Endothelial cell of hepatic sinusoid (primary cell): ENCODE data around the gene CEP192.
"Not testable (repeated sequence)": the region's sequence is repeated elsewhere in the genome, so short reads cannot be mapped to it uniquely, and the experiment has no call there.

ENCODE experiments used
- in situ Hi-C: cut with HindIII; loops from 2 replicates; pipeline ENCODE4 v1.10.0; 2017; ENCODE audit warnings: low sequenced_read_pairs

Gene CEP192

DNA sequence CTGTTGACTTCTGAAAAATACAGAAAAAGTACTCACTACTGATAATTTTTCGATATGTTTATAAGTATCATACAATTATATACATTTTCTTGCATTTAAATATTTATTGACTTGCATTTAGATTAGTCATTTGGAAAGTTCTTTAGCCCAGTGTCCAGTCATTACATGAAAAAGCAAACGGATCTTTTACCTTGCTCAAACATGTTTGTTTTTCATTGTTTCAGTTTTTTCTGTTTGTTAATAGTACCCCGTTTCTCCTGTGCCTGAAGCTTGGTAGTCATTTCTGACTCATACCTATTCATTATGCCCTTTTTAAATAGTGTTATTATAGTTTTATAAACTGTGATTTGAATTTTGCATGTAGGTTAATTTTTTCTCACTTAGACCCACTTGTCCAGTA lies 28.1 kb downstream of the CEP192 start:
- in situ Hi-C loops, result loop anchor here (5.0 kb wide), 1 partner anchor 38 kb away; no protein-coding TSS in a partner anchor

DNA sequence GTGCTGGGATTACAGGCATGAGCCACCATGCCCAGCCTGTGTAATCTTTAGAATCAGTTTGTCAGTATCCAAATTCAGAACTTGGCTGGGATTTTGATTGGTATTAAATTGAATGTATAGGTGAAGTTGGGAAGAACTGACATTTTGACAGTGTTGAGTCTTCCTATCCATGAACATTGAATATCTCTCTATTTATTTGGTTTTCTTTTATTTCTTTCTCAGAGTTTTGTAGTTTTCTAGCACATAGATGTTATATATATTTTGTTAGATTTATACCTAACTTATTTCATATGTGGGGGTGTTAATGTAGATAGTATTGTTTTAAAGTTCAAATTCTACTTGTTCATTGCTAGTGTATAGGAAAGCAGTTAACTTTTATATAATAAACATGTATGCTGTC lies 31.5 kb downstream of the CEP192 start:
- in situ Hi-C loops, result no loop called here

DNA sequence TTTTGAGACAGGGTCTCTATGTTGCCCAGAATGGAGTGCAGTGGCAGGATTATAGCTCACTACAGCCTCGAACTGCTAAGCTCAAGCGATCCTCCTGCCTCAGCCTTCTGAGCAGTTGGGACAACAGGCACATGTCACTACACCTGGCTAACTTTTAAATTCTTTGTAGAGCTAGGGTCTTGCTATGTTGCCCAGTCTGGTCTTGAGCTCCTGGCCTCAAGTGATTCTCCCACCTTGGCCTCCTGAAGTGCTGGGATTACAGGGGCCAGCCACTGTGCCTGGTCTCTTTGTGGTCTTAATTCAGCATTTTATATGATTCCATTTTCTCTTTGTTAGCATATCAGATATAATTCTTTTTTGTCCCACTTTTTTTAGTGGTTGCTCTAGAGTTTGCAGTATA lies 34.1 kb downstream of the CEP192 start:
- in situ Hi-C loops, result no loop called here

DNA sequence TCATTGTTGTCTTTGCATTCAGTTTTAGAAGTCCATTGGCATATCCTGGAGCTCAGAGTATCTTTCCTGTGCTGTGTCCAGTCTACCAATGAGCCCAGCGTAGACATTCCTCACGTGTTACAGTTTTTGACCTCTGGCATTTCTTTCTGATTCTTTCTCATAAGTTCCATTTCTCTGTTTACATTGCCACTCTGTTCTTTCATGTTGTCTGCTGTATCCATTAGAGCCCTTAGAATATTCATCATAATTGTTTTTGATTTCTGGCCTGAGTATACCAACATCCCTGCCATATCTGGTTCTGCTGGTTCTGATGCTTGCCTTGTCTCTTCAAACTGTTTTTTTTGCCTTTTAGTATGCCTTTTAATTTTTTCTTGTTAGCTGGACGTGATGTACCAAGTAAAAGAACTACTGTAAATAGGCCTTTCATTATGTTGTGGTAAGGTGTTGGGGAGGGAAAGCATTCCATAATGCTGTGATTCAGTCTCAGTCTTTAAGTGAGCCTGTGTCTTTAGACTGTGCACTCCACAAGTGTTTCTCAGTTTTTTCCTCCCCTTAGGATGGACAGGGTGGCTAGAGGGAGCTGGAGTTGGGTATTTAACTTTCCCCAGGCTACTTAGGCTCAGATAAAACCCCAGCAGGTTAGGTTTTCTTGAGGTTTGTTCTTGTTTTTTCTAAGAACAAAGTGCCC lies 35.6 kb downstream of the CEP192 start:
- in situ Hi-C loops, result no loop called here

DNA sequence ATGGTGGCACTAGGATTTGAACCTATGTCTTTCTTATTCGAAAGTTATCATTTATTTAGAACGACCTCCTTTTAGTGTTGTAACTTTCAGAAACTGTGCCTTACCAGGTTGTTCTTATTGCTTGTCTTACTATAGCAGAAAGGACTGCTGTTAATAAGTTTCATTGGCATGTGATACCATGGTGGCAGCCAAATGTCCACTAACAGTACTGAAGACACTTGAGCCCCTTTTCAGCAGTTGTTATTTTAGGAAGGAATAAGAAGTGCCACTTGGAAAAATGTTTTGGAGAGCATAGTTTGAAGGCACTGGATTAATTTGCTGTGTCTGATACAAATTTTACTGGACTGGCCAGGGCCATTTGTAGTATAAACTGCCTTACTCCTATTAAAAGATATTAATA lies 37.7 kb downstream of the CEP192 start:
- in situ Hi-C loops, result no loop called here

DNA sequence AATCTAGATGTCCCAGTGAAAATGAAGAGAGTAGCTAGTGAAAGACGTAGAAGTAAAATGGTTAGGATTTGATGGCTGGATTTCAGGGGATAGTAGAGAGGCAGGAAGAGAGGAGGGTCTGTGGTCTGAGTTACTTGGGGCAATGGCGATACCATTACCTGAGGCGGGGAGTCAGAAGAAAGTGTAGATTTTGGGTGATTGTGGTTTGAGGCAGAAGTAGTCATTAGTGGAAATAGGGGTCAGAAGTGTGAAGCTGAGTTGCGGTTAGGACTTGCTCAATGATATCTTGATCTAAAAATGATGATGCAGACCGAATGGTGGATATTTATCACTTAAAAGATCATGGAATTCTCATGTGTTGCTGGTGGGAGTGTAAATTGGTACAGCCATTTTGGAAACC lies 41.0 kb downstream of the CEP192 start:
- in situ Hi-C loops, result no loop called here

DNA sequence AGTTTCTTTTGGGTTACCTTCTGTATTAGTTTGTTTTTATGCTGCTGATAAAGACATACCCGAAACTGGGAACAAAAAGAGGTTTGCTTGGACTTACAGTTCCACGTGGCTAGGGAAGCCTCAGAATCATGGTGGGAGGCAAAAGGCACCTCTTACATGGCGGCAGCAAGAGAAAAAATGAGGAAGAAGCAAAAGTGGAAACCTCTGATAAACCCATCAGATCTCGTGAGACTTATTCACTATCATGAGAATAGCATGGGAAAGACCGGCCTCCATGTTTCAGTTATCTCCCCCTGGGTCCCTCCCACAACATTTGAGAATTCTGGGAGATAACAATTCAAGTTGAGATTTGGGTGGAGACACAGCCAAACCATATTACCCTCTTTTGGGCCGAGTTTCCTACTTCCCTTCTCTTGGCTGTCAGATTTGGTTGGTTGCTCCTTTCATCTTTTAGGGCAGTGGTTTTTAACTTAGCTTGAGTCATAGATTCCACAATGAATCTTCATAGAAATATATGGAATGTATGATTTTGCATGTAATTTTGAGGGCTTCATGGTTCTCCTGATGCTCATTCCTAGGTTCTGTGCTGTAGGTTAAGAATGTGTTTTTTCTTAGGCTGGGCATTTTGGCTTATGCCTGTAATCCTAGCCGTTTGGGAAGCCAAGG lies 44.2 kb downstream of the CEP192 start:
- in situ Hi-C loops, result no loop called here

DNA sequence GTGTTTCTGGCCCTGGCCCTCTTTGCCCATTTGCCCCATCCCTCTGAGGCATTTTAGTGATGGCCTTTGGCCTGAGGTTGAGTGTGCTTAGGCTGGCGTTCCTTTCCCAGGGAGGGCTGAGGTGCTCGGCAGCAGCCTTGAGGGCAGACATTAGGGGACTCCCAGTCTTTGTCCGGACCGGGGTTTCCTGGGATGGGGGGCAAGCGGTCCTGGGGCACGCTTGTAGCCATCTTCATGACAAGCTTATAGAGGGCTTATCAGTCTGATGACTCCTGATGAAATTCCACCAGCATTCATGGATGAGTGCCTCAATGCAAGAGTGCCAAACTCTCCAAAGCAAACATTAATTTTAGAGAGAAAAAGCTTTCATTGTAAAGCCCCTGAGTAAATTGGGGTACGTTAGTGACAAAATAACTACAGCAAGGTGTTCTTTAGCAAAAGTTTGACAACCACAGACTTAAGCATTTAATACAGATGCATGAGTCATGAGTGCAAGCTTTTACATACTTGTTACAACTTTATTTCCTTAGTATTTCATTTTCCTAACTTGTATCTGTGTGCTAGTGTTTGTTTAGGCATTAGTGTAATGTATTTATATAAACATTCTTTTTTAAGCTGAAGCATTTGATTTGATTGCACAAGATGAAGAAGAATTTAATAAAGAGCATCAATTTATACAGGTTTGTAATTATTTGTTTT lies 45.6 kb downstream of the CEP192 start:
- in situ Hi-C loops, result no loop called here

DNA sequence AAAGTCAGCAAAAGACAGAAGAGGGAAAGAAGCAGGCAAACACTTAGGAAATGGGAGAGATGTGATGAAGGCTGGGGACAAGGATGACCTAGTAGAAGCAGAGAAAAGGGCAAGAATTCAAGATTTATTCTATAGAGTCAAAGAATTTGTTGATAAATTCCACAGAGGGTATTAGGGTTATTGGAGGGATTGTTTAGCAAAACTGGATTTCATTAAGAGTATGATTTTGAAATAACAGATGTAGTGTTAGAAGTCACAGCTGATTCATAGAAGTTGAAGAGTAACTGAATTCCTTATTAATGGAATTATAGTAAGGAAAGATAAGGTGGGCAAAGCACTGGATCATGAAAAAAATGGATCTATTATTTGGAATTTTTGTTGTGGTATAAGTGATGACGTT lies 48.6 kb downstream of the CEP192 start:
- in situ Hi-C loops, result no loop called here

DNA sequence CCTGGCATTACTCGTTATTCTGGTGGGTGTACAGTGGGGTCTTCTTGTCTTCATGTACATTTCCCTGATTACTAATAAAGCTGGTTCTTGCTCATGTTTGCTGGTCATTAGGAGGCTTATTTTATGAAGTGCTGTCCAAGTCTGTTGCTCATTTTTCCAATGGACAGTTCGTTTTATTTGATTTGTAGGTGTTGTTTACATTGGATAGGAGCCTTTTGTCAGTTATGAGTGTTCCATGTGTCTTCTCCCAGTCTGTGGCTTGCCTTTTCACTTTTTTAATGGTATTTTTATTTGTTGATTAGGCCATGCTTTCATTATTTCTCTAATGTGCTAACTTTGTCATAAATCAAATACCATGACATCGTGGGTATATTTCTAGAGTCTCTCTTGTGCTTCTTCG lies 51.9 kb downstream of the CEP192 start:
- in situ Hi-C loops, result no loop called here

DNA sequence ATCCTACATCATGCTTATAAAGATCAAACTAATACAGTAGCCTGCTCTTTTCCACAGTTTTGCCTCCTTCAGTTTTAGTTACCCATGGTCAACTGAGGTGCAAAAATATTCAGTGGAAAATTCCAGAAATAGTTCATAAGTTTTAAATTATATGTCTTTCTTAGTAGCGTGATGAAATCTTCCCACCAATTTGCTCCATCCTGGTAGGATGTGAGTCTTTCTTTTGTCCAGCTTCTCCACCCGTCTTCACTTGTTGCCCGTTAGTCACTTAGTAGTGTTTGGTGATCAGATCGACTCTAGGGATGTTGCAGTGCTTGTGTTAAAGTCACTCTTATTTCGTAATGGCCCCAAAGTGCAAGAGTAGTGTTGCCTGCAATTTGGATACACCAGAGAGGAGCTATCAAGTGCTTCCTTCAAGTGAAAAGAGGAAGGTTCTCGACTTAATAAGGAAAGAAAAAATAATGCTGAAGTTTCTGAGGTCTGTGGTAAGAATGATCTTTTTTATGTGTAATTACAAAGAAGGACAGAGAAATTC lies 57.0 kb downstream of the CEP192 start:
- in situ Hi-C loops, result no loop called here

DNA sequence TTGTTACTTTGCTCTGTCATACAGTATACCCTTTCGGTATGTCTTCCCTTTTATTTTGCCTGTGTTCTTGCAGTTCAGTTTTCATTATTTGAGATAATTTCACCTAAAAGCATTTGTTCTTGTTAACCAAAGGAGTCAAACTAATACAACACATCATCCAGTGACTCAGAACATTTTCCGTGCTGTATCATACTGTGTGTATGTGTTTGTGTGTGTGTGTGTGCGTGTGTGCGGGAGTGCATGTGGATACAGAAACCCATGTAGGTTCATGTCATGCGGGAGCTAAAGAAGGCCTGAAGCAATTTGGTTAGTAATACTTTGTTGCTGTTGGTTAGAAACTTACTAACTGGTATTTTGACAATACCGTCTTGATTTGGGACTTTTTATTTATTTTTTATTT lies 60.0 kb downstream of the CEP192 start:
- in situ Hi-C loops, result no loop called here

DNA sequence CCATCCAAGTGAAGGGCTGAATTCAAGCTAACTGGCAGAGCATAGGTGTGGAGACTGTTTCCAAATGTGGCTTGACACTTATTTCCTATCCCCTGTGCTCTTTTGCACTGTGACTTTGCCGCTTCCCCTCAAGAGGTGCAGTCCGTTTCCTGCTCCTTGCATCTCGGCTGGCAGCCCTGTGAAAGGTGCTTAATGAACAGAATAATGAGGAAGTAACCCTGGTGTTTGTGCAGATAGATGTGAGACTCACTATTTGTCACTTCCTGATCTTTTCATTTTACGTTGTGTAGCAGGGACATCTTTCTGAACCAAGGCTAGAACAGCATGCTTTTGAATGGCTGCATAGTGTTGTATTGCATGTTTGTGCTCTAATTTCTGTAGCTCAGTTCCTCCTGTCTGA lies 60.8 kb downstream of the CEP192 start:
- in situ Hi-C loops, result no loop called here

DNA sequence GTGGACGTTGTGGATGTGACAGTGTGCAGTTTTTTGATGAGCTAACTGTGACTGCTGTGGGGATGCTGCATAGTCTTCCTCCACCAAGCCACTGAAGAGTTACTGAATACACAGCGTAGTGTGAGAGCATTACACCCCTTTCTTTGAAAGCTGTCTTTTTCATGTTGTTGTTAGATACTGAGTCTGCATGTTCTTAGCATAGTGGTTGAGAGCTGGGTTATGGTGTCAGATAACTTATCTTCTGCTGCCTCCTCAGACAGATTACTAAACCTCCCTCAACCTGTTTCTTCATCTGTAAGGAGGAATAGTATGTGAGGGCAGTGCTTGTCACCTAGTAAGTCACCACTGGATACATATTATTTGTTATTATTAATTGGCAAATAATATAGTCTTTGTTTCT lies 63.2 kb downstream of the CEP192 start:
- in situ Hi-C loops, result no loop called here

DNA sequence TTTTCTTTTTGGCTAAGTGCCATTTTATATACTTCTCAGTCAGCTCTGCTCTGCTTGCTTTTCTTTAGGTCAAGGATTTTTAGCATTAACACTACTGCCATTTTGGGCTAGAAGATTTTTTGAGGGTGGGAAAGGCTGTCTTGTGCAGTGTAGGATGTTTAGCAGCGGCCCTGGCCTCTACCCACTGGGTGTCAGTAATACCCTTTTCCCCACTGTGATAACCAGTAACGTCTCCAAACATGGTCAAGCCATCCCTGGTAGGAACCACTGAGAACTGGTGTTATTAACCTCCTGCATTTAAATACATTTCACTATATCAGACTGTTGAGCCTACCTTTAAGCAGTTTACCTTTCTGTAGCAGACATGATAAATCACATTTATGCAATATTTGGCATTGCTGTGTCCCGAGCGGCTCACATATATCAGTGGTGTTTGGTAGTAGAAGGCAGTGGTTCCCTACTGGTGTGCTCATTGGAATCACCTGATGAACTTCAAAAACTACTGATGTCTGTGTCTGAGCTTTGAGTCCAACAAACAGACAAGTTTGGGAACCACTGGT lies 70.5 kb downstream of the CEP192 start:
- in situ Hi-C loops, result no loop called here

DNA sequence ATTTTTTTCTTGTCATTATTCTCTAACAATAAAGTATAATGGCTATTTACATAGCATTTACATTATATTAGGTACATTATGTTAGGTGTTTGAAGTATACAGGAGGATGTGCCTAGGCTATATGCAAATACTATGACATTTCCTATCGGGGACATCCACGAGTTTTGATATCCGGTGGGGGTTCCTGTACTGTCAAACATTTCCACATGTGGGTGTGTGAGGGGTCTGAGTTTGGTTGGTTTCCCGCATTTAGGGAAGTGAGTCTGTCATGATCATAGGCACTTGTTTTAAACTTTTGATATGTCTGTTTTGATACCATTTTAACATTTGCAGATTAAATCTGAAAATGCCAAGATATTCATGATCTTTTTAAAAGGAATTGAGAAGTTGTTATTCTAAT lies 76.0 kb downstream of the CEP192 start:
- in situ Hi-C loops, result loop anchor here (5.0 kb wide), 2 partner anchors 70 to 95 kb away; no protein-coding TSS in a partner anchor

DNA sequence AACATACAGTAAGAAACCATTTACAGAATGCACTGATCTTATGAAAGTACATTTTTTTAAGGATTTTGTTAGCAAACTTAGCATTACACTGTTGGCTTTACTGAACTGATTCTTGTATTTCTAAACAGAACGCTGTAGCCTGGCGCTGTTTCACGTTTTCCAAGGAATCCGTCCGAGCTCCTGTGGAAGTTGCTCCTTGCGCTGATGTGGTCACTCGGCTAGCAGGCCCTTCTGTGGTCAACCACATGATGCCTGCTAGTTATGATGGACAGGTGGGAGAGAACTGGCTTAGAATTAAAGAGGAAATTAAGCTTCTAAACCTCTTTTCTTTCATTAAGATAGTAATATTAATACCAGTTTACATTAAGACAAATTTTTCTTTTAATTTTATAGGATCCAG lies 76.8 kb downstream of the CEP192 start:
- in situ Hi-C loops, result loop anchor here (5.0 kb wide), 2 partner anchors 71 to 96 kb away; no protein-coding TSS in a partner anchor

DNA sequence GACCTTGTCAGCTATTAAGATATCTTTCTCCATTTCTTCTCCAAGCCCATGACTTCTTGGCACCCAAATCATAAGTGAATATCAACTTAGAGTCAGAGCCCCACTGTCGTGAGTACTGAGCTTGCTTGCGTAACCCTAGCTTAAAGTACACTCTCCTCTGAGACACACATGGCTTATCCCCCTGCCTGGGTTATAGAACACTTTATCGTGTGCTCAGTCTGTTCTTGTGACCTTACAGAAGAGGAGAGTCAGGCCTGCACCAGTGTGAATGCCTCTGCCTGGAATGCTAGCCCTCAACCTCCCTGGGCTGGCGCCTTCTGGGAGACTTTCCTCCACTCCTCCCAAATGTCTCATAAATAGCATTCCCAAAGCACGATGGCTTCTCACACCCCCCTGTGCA lies 79.3 kb downstream of the CEP192 start:
- in situ Hi-C loops, result no loop called here

DNA sequence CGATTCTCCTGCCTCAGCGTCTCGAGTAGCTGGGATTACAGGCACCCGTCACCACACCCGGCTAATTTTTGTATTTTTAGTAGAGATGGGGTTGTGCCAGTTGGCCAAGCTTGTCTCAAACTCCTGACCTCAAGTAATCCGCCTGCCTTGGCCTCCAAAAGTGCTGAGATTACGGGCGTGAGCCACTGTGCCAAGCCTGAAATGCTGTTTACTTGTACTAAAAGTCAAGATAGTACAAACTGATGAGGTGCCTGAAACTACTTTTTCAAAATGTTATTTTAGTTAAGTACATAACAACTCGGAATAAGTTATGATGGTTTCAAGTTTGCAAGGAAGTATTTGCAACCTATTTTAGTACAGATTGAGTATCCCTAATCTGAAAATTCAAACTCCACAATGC lies 85.7 kb downstream of the CEP192 start:
- in situ Hi-C loops, result no loop called here

DNA sequence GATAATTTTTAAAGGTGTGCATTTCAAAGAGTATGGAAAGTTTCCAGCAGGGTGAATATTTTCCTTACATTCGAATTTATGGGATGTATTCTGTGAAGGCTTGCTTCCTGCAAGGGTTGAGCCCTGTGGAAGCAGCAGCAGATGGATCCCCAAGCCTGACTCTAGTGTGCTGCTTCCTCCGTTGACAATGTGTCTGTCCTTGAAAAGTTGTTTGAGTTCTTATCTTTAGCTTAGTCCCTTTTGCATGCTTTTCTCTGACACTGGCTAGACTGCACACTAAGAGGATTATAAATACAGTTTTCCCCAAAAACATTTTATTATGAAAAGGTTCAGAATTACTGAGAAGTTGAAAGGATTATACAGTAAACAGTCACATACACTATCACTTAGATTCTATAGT lies 86.3 kb downstream of the CEP192 start:
- in situ Hi-C loops, result no loop called here

DNA sequence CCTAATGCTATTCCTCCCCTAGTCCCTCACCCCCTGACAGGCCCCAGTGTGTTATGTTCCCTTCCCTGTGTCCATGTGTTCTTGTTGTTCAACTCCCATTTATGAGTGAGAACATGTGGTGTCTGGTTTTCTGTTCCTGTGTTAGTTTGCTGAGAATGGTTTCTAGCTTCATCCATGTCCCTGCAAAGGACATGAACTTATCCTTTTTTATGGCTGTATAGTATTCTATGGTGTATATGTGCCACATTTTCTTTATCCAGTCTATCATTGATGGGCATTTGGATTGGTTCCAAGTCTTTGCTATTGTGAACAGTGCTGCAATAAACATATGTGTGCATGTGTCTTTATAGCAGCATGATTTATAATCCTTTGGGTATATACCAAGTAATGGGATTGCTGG lies 86.9 kb downstream of the CEP192 start:
- in situ Hi-C loops, result not testable (repeated sequence)
